H1 (cell line): Measurements from ENCODE around the gene CACNA1C. TPM values are rescaled to one million over a fixed set of nuclear protein-coding genes. Genes with fewer than 3 reads are reported as not detected.

ENCODE experiments used
- CTCF ChIA-PET: fragments of 300-600 bp; sonication (Branson Sonifier 250); formaldehyde crosslinking; loops from one replicate; lab custom pipeline; 2021; ENCODE audit not compliant: partially characterized antibody; lab: Charles Lee
- POLR2A ChIA-PET: fragments of 300-600 bp; sonication (Branson Sonifier 250); formaldehyde crosslinking; loops from one replicate; lab custom pipeline; 2021; ENCODE audit warnings: inconsistent platforms; ENCODE audit not compliant: partially characterized antibody; lab: Charles Lee
- DNase-seq, 2 experiments: peaks; one replicate each; pipeline versions ENCODE4 v3.0.0 to v3.0.0-alpha.2; 2010 to 2022; ENCODE audit warnings: low spot score in 2 of 2, low read depth in 1 of 2, mixed read lengths in 1 of 2
- FAIRE-seq: peaks from 2 replicates; lab custom pipeline; 2011; peaks lifted over from hg19 to GRCh38; lab: Jason Lieb, UNC
- H2AFZ ChIP-seq: 2 replicates; pipeline ENCODE4 v1.8.1; 2012; ENCODE audit warnings: low read length, inconsistent platforms
- H2AK5ac ChIP-seq: 2 replicates; pipeline ENCODE4 v1.6.1; 2013; ENCODE audit warnings: low read depth, low read length
- H2BK120ac ChIP-seq: replicated peaks from 2 replicates; pipeline ENCODE3; 2013; ENCODE audit warnings: low read depth, low read length, inconsistent platforms
- H2BK12ac ChIP-seq: 2 replicates; pipeline ENCODE4 v1.6.1; 2013; ENCODE audit warnings: low read depth, low read length
- H2BK15ac ChIP-seq: 2 replicates; pipeline ENCODE4 v1.6.1; 2013; ENCODE audit warnings: low read length
- H2BK20ac ChIP-seq: 2 replicates; pipeline ENCODE4 v1.6.1; 2013; ENCODE audit warnings: low read length
- H2BK5ac ChIP-seq: 2 replicates; pipeline ENCODE4 v1.6.1; 2013; ENCODE audit warnings: low read depth, low read length
- H3K14ac ChIP-seq: 2 replicates; pipeline ENCODE4 v1.6.1; 2013; ENCODE audit warnings: inconsistent platforms; ENCODE audit not compliant: insufficient read length
- H3K18ac ChIP-seq: 2 replicates; pipeline ENCODE4 v1.6.1; 2013; ENCODE audit warnings: low read length; ENCODE audit errors: extremely low read depth
- H3K23ac ChIP-seq: 2 replicates; pipeline ENCODE4 v1.6.1; 2013; ENCODE audit warnings: inconsistent platforms; ENCODE audit not compliant: insufficient read length
- H3K23me2 ChIP-seq: 2 replicates; pipeline ENCODE4 v1.6.1; 2013; ENCODE audit warnings: low read depth, low read length
- H3K27ac ChIP-seq: 2 replicates; pipeline ENCODE4 v1.6.1; 2011; ENCODE audit warnings: low read depth, low read length, inconsistent platforms
- H3K27me3 ChIP-seq, 4 experiments: replicated peaks in 1 of 4; 1 replicate in 1 of 4; 2 replicates in 3 of 4; pipeline versions ENCODE4 v1.6.1 to v1.8.1; 2011 to 2013; ENCODE audit warnings: low read length in 3 of 4, mild to moderate bottlenecking in 3 of 4, inconsistent platforms in 2 of 4, mixed read lengths in 2 of 4, moderate library complexity in 1 of 4; ENCODE audit not compliant: control insufficient read depth in 3 of 4, insufficient read depth in 3 of 4; ENCODE audit errors: extremely low read depth in 1 of 4
- H3K36me3 ChIP-seq, 4 experiments: 2 replicates each; pipeline versions ENCODE4 v1.6.1 to v1.8.1; 2011 to 2013; ENCODE audit warnings: mild to moderate bottlenecking in 4 of 4, low read length in 3 of 4, moderate library complexity in 2 of 4, control low read depth in 1 of 4, inconsistent platforms in 1 of 4; ENCODE audit not compliant: insufficient read depth in 4 of 4, control insufficient read depth in 2 of 4
- H3K4ac ChIP-seq: replicated peaks from 2 replicates; pipeline ENCODE3; 2013; ENCODE audit warnings: low read length, low read depth, mixed read lengths, inconsistent platforms; ENCODE audit not compliant: insufficient read length
- H3K4me1 ChIP-seq, 4 experiments: replicated peaks in 1 of 4; 1 replicate in 1 of 4; 2 replicates in 3 of 4; pipeline versions ENCODE4 v1.6.1 to v1.8.1; 2011 to 2013; ENCODE audit warnings: low read length in 3 of 4, inconsistent platforms in 2 of 4, mixed read lengths in 1 of 4; ENCODE audit not compliant: insufficient read depth in 4 of 4, control insufficient read depth in 3 of 4
- H3K4me2 ChIP-seq, 2 experiments: 2 replicates each; pipeline versions ENCODE4 v1.6.1 to v1.8.1; 2011 to 2013; ENCODE audit warnings: low read depth in 2 of 2, low read length in 2 of 2, control low read depth in 1 of 2, inconsistent platforms in 1 of 2, mild to moderate bottlenecking in 1 of 2; ENCODE audit not compliant: insufficient read depth in 1 of 2
- H3K4me3 ChIP-seq, 4 experiments: fragments of 200-600, 300-600 bp in 1 of 4; sonication (generic), shearing (Covaris generic), sonication (Bioruptor Twin) in 1 of 4; 2 replicates each; pipeline versions ENCODE4 v1.5.1 to v1.8.1; 2011 to 2016; ENCODE audit warnings: low read length in 4 of 4, low read depth in 3 of 4, control low read depth in 2 of 4, inconsistent platforms in 2 of 4, mild to moderate bottlenecking in 2 of 4, mixed read lengths in 1 of 4, moderate library complexity in 1 of 4; ENCODE audit not compliant: insufficient read depth in 2 of 4; ENCODE audit errors: extremely low read depth in 1 of 4
- H3K56ac ChIP-seq: replicated peaks from 2 replicates; pipeline ENCODE3; 2013; ENCODE audit warnings: low read depth, mild to moderate bottlenecking, mixed read lengths, low read length, inconsistent platforms; ENCODE audit not compliant: insufficient read length
- H3K79me1 ChIP-seq: 2 replicates; pipeline ENCODE4 v1.6.1; 2013; ENCODE audit warnings: low read depth, low read length, control low read depth
- H3K79me2 ChIP-seq, 2 experiments: 2 replicates each; pipeline versions ENCODE4 v1.6.1 to v1.8.1; 2012 to 2013; ENCODE audit warnings: low read length in 2 of 2, mild to moderate bottlenecking in 2 of 2, inconsistent platforms in 1 of 2; ENCODE audit not compliant: insufficient read depth in 2 of 2, control insufficient read depth in 1 of 2
- H3K9ac ChIP-seq, 4 experiments: replicated peaks in 1 of 4; 1 replicate in 1 of 4; 2 replicates in 3 of 4; pipeline versions ENCODE4 v1.6.1 to v1.8.1; 2011 to 2013; ENCODE audit warnings: low read depth in 3 of 4, low read length in 3 of 4, control low read depth in 2 of 4, mild to moderate bottlenecking in 2 of 4, moderate library complexity in 2 of 4, inconsistent platforms in 1 of 4; ENCODE audit errors: extremely low read depth in 1 of 4
- H3K9me3 ChIP-seq, 2 experiments: 2 replicates each; pipeline versions ENCODE4 v1.6.1 to v1.8.1; 2012 to 2013; ENCODE audit warnings: mild to moderate bottlenecking in 2 of 2, moderate library complexity in 2 of 2, control low read depth in 1 of 2, inconsistent platforms in 1 of 2, low read depth in 1 of 2, low read length in 1 of 2, mixed read lengths in 1 of 2; ENCODE audit not compliant: insufficient read depth in 2 of 2
- H4K20me1 ChIP-seq, 2 experiments: replicated peaks in 1 of 2; 2 replicates each; pipeline versions ENCODE3 to v1.8.1; 2011 to 2013; ENCODE audit warnings: inconsistent platforms in 2 of 2, low read length in 2 of 2, mild to moderate bottlenecking in 1 of 2; ENCODE audit not compliant: insufficient read depth in 2 of 2, control insufficient read depth in 1 of 2
- H4K5ac ChIP-seq: 2 replicates; pipeline ENCODE4 v1.6.1; 2013; ENCODE audit warnings: low read length, low read depth, mixed read lengths, inconsistent platforms; ENCODE audit not compliant: insufficient read length
- H4K8ac ChIP-seq: 2 replicates; pipeline ENCODE4 v1.8.0; 2013; ENCODE audit warnings: mild to moderate bottlenecking, moderate library complexity, low read length, inconsistent platforms; ENCODE audit not compliant: insufficient read depth; ENCODE audit errors: extremely low read depth
- H4K91ac ChIP-seq: replicated peaks from 2 replicates; pipeline ENCODE3; 2013; ENCODE audit warnings: low read length, mixed read lengths, inconsistent platforms; ENCODE audit not compliant: insufficient read length
- POLR2AphosphoS5 ChIP-seq: IDR thresholded peaks from 2 replicates; pipeline ENCODE4 v1.6.1; 2011; ENCODE audit warnings: low read depth, low read length
- RAD21 ChIP-seq, 2 experiments: IDR thresholded peaks in 1 of 2; conservative IDR thresholded peaks in 1 of 2; 2 replicates each; pipeline ENCODE4 v1.6.1; 2011; ENCODE audit warnings: low read depth in 2 of 2, low read length in 2 of 2, improper control_type of control experiment in 1 of 2, inconsistent platforms in 1 of 2, mild to moderate bottlenecking in 1 of 2, moderate library complexity in 1 of 2
- SAP30 ChIP-seq: fragments of 300-600 bp; sonication (generic); IDR thresholded peaks from 2 replicates; pipeline ENCODE4 v1.7.1; 2012; ENCODE audit warnings: low read length, moderate library complexity, mild to moderate bottlenecking, inconsistent platforms; ENCODE audit not compliant: insufficient read depth, insufficient replicate concordance
- SP4 ChIP-seq: IDR thresholded peaks from 2 replicates; pipeline ENCODE4 v1.6.1; 2012; ENCODE audit warnings: low read length, inconsistent platforms
- TBP ChIP-seq: IDR thresholded peaks from 2 replicates; pipeline ENCODE4 v1.6.1; 2011; ENCODE audit warnings: low read depth, low read length, improper control_type of control experiment
- TEAD4 ChIP-seq: IDR thresholded peaks from 2 replicates; pipeline ENCODE4 v1.6.1; 2012; ENCODE audit warnings: low read depth, low read length, inconsistent platforms, mixed read lengths
- ZNF274 ChIP-seq: IDR thresholded peaks from 2 replicates; pipeline ENCODE4 v1.7.0; 2012; ENCODE audit warnings: low read length, borderline replicate concordance; ENCODE audit errors: extremely low read depth
- WGBS, 2 experiments: shearing (Covaris generic) in 1 of 2; methylation state at CpG; one replicate each; pipeline versions ENCODE4 v1.1.6 to v1.1.7; 2013 to 2015; ENCODE audit warnings: low lambda C conversion rate in 2 of 2, mixed read lengths in 2 of 2, inconsistent platforms in 1 of 2, low coverage in 1 of 2, missing lambda C conversion rate in 1 of 2; ENCODE audit not compliant: insufficient replicate concordance in 2 of 2, insufficient coverage in 1 of 2, insufficient read length in 1 of 2; ENCODE audit errors: extremely low coverage in 1 of 2, missing lambda C conversion rate in 1 of 2; 5-methylcytosine and 5-hydroxymethylcytosine counted together
- polyA plus RNA-seq, 7 experiments: library from polyadenylated mRNA; depleted of rRNA in 3 of 7; stranded (reverse) in 5 of 7; unstranded in 2 of 7; fragments of >200 nt in 5 of 7; fragments of 200-250 nt in 2 of 7; gene quantifications; 1 replicate in 5 of 7; 2 replicates in 1 of 7; 4 replicates in 1 of 7; pipeline versions ENCODE4 v1.2.1 to v1.2.3, GENCODE V29; 2011 to 2013; ENCODE audit warnings: missing spikeins in 2 of 7, mixed read lengths in 2 of 7
- total RNA-seq: library from RNA; stranded (reverse); fragmentation: NEBNext Ultra II Directional; extraction: Animal tissue kit (Norgen Biotek cat#: 25700); gene quantifications from 2 replicates; pipeline ENCODE4 v1.2.1, GENCODE V29; 2021
- TF ChIP-seq, protein P1 (sequence below): IDR thresholded peaks from 2 replicates; pipeline ENCODE4 v1.6.1; 2011; ENCODE audit warnings: low read depth, mild to moderate bottlenecking, low read length; ENCODE audit not compliant: insufficient read depth
- TF ChIP-seq, protein P2 (sequence below), 3 experiments: IDR thresholded peaks; 1 replicate in 2 of 3; 2 replicates in 1 of 3; pipeline versions ENCODE4 v1.5.1 to v1.6.1; 2011; ENCODE audit warnings: low read length in 3 of 3, mild to moderate bottlenecking in 3 of 3, inconsistent platforms in 2 of 3, low read depth in 1 of 3, moderate library complexity in 1 of 3; ENCODE audit not compliant: insufficient read depth in 1 of 3; ENCODE audit errors: control extremely low read depth in 1 of 3

Gene CACNA1C
- total and polyA plus RNA-seq, 2 of the 8 experiments (the other 6 are each of a cell fraction or from before 2014, with no cell fraction given): 1.3 TPM

GRCh38 chr12:2687726-2688125, 634.9 kb downstream of the CACNA1C start:
- Histone ChIP-seq H3K4me2 (no peak overlapping the region), H3K14ac (no peak overlapping the region), H3K9me3 (no peaks in the 10 kb centered on the region), H2BK12ac (no peak overlapping the region), H3K79me1 (no peaks in the 10 kb centered on the region), H2BK120ac (no peak overlapping the region), H4K8ac (no peak overlapping the region), H4K91ac (no peak overlapping the region), H3K4ac (no peak overlapping the region), H3K23ac (no peak overlapping the region), H2AFZ (no peak overlapping the region), H2BK5ac (no peak overlapping the region), H4K5ac (no peak overlapping the region), H3K79me2 (no peaks in the 10 kb centered on the region), H3K4me3 (no peak overlapping the region), H3K27me3 (peaks cover 0 to 7% (median 6%) of the 10 kb centered on the region in 4 experiments; a peak in 3 of 7 replicates), H3K56ac (no peak overlapping the region), H4K20me1 (peaks cover 0 to 1% of the 10 kb centered on the region in 2 experiments), H2BK20ac (no peak overlapping the region), H3K27ac (no peak overlapping the region), H3K36me3 (no peaks in the 10 kb centered on the region), H3K9ac (no peak overlapping the region), H3K18ac (no peak overlapping the region), H2BK15ac (no peak overlapping the region), H2AK5ac (no peak overlapping the region), H3K4me1 (peaks cover 0 to 10% (median 3%) of the 10 kb centered on the region in 4 experiments; a peak in 4 of 7 replicates), H3K23me2 (peaks cover 9% of the 10 kb centered on the region; the same call in 1 of the 2 replicates)
- WGBS, 2 experiments: 74% methylated on average over 7 of the region's 7 CpGs; no CpG with 5 or more reads in 1 of the 2 experiments
- no peak for FAIRE-seq
- DNase-seq: no peak
- POLR2A ChIA-PET: interaction anchor here (0.6 to 1.2 kb wide), 2 partner anchors 44 to 299 kb away, joined by 3 read pairs; no protein-coding TSS in a partner anchor
- CTCF ChIA-PET: interaction anchor here (0.5 to 4.6 kb wide), 3 partner anchors 9 to 97 kb away, joined by 3 to 32 read pairs (median 4); no protein-coding TSS in a partner anchor
- TF ChIP-seq POLR2AphosphoS5 (no peak), TBP (no peak), TEAD4 (no peak), SAP30 (no peak), ZNF274 (no peak), RAD21 (IDR thresholded peaks at IDR 0.05 in 1 of 2, conservative IDR thresholded peaks at IDR 0.05 in 1 of 2; ENCODE audit: low read depth in 2 of 2, low read length in 2 of 2) (no peak), SP4 (no peak)
- TF ChIP-seq, protein P1, sequence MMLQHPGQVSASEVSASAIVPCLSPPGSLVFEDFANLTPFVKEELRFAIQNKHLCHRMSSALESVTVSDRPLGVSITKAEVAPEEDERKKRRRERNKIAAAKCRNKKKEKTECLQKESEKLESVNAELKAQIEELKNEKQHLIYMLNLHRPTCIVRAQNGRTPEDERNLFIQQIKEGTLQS: no peak
- TF ChIP-seq, protein P2, sequence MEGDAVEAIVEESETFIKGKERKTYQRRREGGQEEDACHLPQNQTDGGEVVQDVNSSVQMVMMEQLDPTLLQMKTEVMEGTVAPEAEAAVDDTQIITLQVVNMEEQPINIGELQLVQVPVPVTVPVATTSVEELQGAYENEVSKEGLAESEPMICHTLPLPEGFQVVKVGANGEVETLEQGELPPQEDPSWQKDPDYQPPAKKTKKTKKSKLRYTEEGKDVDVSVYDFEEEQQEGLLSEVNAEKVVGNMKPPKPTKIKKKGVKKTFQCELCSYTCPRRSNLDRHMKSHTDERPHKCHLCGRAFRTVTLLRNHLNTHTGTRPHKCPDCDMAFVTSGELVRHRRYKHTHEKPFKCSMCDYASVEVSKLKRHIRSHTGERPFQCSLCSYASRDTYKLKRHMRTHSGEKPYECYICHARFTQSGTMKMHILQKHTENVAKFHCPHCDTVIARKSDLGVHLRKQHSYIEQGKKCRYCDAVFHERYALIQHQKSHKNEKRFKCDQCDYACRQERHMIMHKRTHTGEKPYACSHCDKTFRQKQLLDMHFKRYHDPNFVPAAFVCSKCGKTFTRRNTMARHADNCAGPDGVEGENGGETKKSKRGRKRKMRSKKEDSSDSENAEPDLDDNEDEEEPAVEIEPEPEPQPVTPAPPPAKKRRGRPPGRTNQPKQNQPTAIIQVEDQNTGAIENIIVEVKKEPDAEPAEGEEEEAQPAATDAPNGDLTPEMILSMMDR (IDR thresholded peaks at IDR 0.05; ENCODE audit: control extremely low read depth in 1 of 3, insufficient read depth in 1 of 3, low read depth in 1 of 3, low read length in 3 of 3): no peak
